HepG2 (cell line): Measurements from ENCODE around the gene PTK7. TPM values are rescaled to one million over a fixed set of nuclear protein-coding genes. Genes with fewer than 3 reads are reported as not detected.
A peak's percentile ranks its signal among the peaks of the same experiment; 100 is the strongest.

Source experiments
- CBX5 ChIP-seq: sonication (generic); formaldehyde crosslinking; IDR thresholded peaks from 2 replicates; pipeline ENCODE4 v1.4.0; 2020; ENCODE audit warnings: missing genetic modification reagents, borderline replicate concordance
- FOXK1 ChIP-seq: sonication (generic); formaldehyde crosslinking; IDR thresholded peaks from 2 replicates; pipeline ENCODE4 v1.4.0; 2020; ENCODE audit warnings: low read depth, missing genetic modification reagents, borderline replicate concordance
- FOXP1 ChIP-seq, 2 experiments: fragments of 450-650 bp in 1 of 2; IDR thresholded peaks; 2 replicates each; pipeline ENCODE4 v1.6.1; 2017 to 2018; ENCODE audit warnings: antibody characterized with exemption in 1 of 2
- MBNL3 ChIP-seq: fragments of 250-450 bp; sonication (Bioruptor Pico); conservative IDR thresholded peaks from 2 replicates; pipeline ENCODE4 v1.8.0; 2022; ENCODE audit warnings: mild to moderate bottlenecking, inconsistent platforms
- MXI1 ChIP-seq: IDR thresholded peaks from 3 replicates; pipeline ENCODE4 v1.6.1; 2012; ENCODE audit warnings: low read depth, low read length, inconsistent platforms, borderline replicate concordance
- SRSF4 ChIP-seq: fragments of 200-400 bp; formaldehyde crosslinking; IDR thresholded peaks from one replicate; pipeline ENCODE4 v1.6.1; 2018; ENCODE audit warnings: mild to moderate bottlenecking, low read depth, low read length, moderate library complexity; ENCODE audit not compliant: poor library complexity, severe bottlenecking
- ZFP1 ChIP-seq: IDR thresholded peaks from 2 replicates; pipeline ENCODE4 v1.6.1; 2016
- ZFP82 ChIP-seq: sonication (generic); formaldehyde crosslinking; IDR thresholded peaks from 2 replicates; pipeline ENCODE4 v1.5.1; 2020; ENCODE audit warnings: mild to moderate bottlenecking, missing genetic modification reagents, borderline replicate concordance
- ZFP90 ChIP-seq: sonication (generic); formaldehyde crosslinking; IDR thresholded peaks from 2 replicates; pipeline ENCODE4 v1.8.0; 2022; ENCODE audit warnings: missing genetic modification reagents, mild to moderate bottlenecking, inconsistent platforms, borderline replicate concordance
- ZNF10 ChIP-seq: sonication (generic); formaldehyde crosslinking; IDR thresholded peaks from 2 replicates; pipeline ENCODE4 v1.4.0; 2020; ENCODE audit warnings: mild to moderate bottlenecking, low read depth, missing genetic modification reagents, borderline replicate concordance
- ZNF30 ChIP-seq: sonication (generic); formaldehyde crosslinking; IDR thresholded peaks from 2 replicates; pipeline ENCODE4 v1.5.0; 2020; ENCODE audit warnings: mild to moderate bottlenecking, missing genetic modification reagents
- ZNF350 ChIP-seq: sonication (generic); formaldehyde crosslinking; IDR thresholded peaks from 2 replicates; pipeline ENCODE4 v1.4.0; 2020; ENCODE audit warnings: mild to moderate bottlenecking, low read depth, missing genetic modification reagents, borderline replicate concordance
- ZNF431 ChIP-seq: sonication (generic); formaldehyde crosslinking; IDR thresholded peaks from 2 replicates; pipeline ENCODE4 v1.9.0; 2022; ENCODE audit warnings: missing genetic modification reagents, low read depth, mild to moderate bottlenecking, borderline replicate concordance
- ZNF577 ChIP-seq: sonication (generic); formaldehyde crosslinking; IDR thresholded peaks from 2 replicates; pipeline ENCODE4 v1.4.0; 2020; ENCODE audit warnings: mild to moderate bottlenecking, low read depth, missing genetic modification reagents, borderline replicate concordance
- ZNF7 ChIP-seq: IDR thresholded peaks from 2 replicates; pipeline ENCODE4 v1.6.1; 2016; ENCODE audit warnings: missing biosample characterization, missing genetic modification reagents
- ZSCAN21 ChIP-seq: sonication (generic); formaldehyde crosslinking; IDR thresholded peaks from 2 replicates; pipeline ENCODE4 v1.8.0; 2022; ENCODE audit warnings: mild to moderate bottlenecking, missing genetic modification reagents, moderate library complexity, borderline replicate concordance
- polyA plus RNA-seq, 8 experiments: library from polyadenylated mRNA; depleted of rRNA in 3 of 8; stranded (reverse) in 7 of 8; unstranded in 1 of 8; fragments of >200 nt; fragmentation: Illumina TruSeq in 4 of 8; extraction: Trizol in 4 of 8; gene quantifications; 2 replicates each; pipeline versions ENCODE4 v1.2.1 to v1.2.3, GENCODE V29; 2011 to 2016; ENCODE audit warnings: low read depth in 4 of 8, missing spikeins in 1 of 8, mixed read lengths in 1 of 8; ENCODE audit not compliant: insufficient read depth in 1 of 8
- total RNA-seq, 5 experiments: library from RNA; depleted of rRNA; stranded (reverse); fragments of >200 nt; fragmentation: Illumina TruSeq; extraction: Trizol; gene quantifications; 2 replicates each; pipeline ENCODE4 v1.2.3, GENCODE V29; 2016; ENCODE audit warnings: low read depth in 1 of 5
- TF ChIP-seq, protein P1 (sequence below): IDR thresholded peaks from 2 replicates; pipeline ENCODE4 v1.4.0; 2020; ENCODE audit warnings: mild to moderate bottlenecking, missing genetic modification reagents
- TF ChIP-seq, protein P2 (sequence below): sonication (generic); formaldehyde crosslinking; IDR thresholded peaks from 2 replicates; pipeline ENCODE4 v1.4.0; 2020; ENCODE audit warnings: missing genetic modification reagents
- TF ChIP-seq, protein P3 (sequence below): sonication (generic); formaldehyde crosslinking; IDR thresholded peaks from 2 replicates; pipeline ENCODE4 v1.4.0; 2020; ENCODE audit warnings: missing genetic modification reagents
- TF ChIP-seq, protein P4 (sequence below): sonication (generic); formaldehyde crosslinking; IDR thresholded peaks from 2 replicates; pipeline ENCODE4 v1.8.0; 2022; ENCODE audit warnings: missing genetic modification reagents, low read depth, mild to moderate bottlenecking, borderline replicate concordance

The PTK7 gene
- total and polyA plus RNA-seq, 2 of the 13 experiments (the other 11 are each of a cell fraction or from before 2014, with no cell fraction given), result 98.5 to 99.8 TPM

DNA sequence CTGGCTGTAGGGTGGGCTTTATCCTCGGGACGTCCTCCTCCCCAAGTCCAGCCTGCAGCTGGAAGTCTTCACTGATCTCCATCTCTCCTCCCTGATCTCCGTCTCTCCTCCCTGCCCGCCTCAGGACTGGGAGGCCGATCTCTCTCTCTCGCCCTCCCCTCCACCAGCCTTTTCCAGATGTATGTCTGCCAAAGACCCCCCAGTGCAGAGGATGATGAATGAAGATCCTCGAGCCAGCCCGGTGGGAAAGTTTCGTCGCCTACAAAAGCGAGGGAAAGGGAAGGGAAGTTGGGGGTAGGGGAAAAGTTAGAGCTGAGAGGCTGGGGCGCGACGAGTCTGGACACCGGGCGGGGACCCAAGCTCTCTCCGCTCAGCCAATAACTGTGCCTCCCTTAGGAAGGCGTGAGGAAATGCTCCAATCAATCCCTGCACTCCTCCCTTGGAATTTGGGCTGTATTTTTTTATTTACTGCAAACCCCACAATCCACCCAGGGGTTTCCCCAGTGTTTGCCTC, 94.4 kb downstream of the PTK7 start (continued):
- no peak for TF ChIP-seq FOXP1 (IDR thresholded peaks at IDR 0.05)
- TF ChIP-seq FOXP1 (CRISPR knock-in tag; IDR thresholded peaks at IDR 0.05), result no peak
- TF ChIP-seq ZFP82 (CRISPR knock-in tag), result no peak; the same call in 1 of the 2 replicates
- TF ChIP-seq ZFP1 (CRISPR knock-in tag), result no peak
- TF ChIP-seq, protein P1, sequence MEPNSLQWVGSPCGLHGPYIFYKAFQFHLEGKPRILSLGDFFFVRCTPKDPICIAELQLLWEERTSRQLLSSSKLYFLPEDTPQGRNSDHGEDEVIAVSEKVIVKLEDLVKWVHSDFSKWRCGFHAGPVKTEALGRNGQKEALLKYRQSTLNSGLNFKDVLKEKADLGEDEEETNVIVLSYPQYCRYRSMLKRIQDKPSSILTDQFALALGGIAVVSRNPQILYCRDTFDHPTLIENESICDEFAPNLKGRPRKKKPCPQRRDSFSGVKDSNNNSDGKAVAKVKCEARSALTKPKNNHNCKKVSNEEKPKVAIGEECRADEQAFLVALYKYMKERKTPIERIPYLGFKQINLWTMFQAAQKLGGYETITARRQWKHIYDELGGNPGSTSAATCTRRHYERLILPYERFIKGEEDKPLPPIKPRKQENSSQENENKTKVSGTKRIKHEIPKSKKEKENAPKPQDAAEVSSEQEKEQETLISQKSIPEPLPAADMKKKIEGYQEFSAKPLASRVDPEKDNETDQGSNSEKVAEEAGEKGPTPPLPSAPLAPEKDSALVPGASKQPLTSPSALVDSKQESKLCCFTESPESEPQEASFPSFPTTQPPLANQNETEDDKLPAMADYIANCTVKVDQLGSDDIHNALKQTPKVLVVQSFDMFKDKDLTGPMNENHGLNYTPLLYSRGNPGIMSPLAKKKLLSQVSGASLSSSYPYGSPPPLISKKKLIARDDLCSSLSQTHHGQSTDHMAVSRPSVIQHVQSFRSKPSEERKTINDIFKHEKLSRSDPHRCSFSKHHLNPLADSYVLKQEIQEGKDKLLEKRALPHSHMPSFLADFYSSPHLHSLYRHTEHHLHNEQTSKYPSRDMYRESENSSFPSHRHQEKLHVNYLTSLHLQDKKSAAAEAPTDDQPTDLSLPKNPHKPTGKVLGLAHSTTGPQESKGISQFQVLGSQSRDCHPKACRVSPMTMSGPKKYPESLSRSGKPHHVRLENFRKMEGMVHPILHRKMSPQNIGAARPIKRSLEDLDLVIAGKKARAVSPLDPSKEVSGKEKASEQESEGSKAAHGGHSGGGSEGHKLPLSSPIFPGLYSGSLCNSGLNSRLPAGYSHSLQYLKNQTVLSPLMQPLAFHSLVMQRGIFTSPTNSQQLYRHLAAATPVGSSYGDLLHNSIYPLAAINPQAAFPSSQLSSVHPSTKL (CRISPR knock-in tag), result no peak
- no peak for TF ChIP-seq ZSCAN21 (CRISPR knock-in tag)
- TF ChIP-seq, protein P2, sequence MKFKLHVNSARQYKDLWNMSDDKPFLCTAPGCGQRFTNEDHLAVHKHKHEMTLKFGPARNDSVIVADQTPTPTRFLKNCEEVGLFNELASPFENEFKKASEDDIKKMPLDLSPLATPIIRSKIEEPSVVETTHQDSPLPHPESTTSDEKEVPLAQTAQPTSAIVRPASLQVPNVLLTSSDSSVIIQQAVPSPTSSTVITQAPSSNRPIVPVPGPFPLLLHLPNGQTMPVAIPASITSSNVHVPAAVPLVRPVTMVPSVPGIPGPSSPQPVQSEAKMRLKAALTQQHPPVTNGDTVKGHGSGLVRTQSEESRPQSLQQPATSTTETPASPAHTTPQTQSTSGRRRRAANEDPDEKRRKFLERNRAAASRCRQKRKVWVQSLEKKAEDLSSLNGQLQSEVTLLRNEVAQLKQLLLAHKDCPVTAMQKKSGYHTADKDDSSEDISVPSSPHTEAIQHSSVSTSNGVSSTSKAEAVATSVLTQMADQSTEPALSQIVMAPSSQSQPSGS, result no peak
- TF ChIP-seq, protein P3, sequence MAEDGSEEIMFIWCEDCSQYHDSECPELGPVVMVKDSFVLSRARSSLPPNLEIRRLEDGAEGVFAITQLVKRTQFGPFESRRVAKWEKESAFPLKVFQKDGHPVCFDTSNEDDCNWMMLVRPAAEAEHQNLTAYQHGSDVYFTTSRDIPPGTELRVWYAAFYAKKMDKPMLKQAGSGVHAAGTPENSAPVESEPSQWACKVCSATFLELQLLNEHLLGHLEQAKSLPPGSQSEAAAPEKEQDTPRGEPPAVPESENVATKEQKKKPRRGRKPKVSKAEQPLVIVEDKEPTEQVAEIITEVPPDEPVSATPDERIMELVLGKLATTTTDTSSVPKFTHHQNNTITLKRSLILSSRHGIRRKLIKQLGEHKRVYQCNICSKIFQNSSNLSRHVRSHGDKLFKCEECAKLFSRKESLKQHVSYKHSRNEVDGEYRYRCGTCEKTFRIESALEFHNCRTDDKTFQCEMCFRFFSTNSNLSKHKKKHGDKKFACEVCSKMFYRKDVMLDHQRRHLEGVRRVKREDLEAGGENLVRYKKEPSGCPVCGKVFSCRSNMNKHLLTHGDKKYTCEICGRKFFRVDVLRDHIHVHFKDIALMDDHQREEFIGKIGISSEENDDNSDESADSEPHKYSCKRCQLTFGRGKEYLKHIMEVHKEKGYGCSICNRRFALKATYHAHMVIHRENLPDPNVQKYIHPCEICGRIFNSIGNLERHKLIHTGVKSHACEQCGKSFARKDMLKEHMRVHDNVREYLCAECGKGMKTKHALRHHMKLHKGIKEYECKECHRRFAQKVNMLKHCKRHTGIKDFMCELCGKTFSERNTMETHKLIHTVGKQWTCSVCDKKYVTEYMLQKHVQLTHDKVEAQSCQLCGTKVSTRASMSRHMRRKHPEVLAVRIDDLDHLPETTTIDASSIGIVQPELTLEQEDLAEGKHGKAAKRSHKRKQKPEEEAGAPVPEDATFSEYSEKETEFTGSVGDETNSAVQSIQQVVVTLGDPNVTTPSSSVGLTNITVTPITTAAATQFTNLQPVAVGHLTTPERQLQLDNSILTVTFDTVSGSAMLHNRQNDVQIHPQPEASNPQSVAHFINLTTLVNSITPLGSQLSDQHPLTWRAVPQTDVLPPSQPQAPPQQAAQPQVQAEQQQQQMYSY (CRISPR knock-in tag), result no peak
- TF ChIP-seq ZNF350 (CRISPR knock-in tag), result no peak; the same call in 1 of the 2 replicates
- no peak for TF ChIP-seq ZNF577 (CRISPR knock-in tag)
- no peak for TF ChIP-seq CBX5 (CRISPR knock-in tag)
- no peak for TF ChIP-seq ZNF7 (CRISPR knock-in tag)
- TF ChIP-seq, protein P4, sequence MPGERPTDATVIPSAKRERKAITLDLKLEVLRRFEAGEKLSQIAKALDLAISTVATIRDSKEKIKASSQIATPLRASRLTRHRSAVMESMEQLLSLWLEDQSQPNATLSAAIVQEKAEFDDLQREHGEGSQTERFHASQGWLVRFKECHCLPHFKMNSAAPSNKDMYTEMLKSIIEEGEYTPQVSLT (CRISPR knock-in tag), result peak; percentile 36; the same call in 1 of the 2 replicates
- TF ChIP-seq ZNF30 (CRISPR knock-in tag), result no peak
- TF ChIP-seq SRSF4, result no peak
- TF ChIP-seq MBNL3 (CRISPR knock-in tag), result no peak
- TF ChIP-seq ZNF10, result no peak
- TF ChIP-seq ZFP90 (CRISPR knock-in tag), result 0 out of 2 replicates have a peak, but pooled peaks have one; percentile 42
- TF ChIP-seq MXI1, result no peak
- no peak for TF ChIP-seq FOXK1 (CRISPR knock-in tag)
- no peak for TF ChIP-seq ZNF431 (CRISPR knock-in tag)
